Dedifferentiated amniotic fluid mesenchymal stem cell (primary cell): Measurements from ENCODE around the gene OGDHL.

Experiments
- DNase-seq: peaks from one replicate; pipeline ENCODE4 v3.0.0-alpha.2; 2016; ENCODE audit errors: extremely low spot score

The OGDHL gene

DNA sequence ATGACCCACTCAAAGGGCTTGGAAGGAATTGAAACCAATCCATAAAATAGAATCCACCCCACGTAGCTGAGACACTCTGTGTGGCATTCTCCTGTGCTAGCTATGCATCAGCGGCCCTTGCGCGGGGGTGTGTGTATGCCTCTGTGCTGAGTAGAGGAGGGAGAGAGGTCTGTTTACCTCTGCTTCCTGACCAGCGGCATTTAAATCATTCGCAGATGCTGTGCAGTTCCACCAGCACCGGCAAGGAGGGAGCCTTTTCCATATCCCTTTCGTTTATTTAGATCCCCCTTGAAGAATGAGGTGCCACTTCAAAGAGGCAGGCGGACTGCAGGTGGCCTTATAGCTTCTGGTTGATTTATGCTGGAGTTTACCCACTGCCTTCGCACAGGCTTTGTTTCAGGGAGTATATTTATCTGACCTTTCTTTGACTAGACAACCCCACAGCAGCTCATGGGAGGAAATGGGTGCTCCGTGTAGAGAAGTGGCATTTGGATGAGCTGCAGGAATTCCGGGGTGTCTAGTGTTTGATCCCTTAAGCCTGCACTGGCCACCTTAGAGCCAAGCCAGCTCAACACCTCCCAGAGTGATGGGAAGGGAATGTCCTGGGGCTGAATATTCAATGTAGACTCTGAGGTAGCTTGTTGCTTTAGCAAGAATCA, 71.3 kb downstream of the OGDHL start:
- DNase-seq, result no peak

DNA sequence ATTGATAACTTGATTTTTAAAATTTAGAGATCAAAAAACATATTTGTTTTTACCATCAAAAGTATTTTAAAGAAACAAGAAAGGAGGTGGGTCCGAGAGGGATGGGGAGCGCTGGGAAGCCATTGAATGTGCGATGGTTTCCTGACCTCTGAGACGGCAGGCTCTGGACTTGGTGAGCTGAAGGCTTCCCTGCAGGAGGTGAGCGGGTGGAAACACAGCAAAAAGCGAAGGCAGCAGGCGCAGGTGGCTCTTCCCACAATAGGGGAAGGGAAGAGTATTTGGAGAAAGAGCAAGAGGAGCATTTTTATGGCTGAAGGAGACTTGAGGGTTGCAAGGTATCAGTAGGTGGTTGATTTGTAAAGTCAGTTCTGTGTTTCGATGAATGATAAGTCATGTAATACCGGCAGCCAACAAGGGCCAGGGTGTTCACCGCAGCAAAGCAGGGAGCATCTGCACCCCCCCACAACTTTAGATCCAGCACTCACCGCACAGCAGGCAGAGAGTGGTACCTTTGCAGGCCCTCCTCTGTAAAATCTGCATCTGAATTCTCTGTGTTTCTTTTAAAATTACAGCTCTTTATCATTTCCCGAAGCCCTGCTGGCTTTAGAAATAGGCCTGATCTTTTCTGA, 72.1 kb downstream of the OGDHL start:
- no peak for DNase-seq

DNA sequence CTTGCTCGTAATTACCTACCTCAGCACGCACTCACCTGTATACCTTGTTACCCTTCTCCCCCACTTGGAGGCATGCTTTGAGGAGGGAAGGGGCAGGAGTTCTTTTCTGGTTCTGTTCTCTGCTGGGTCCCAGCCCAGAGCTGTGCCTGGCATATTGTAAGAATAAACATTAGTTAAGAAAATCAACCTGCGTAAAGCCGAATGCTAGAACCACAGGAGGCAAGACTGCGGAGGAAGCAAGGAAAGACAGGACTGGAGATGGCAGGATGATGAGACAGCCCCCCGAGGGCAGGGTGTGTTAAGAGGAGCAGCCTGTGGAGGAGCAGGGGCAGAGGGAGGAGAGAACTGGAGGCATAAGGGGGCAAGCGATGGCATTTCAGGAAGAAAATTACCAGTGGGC, 73.2 kb downstream of the OGDHL start:
- no peak for DNase-seq

DNA sequence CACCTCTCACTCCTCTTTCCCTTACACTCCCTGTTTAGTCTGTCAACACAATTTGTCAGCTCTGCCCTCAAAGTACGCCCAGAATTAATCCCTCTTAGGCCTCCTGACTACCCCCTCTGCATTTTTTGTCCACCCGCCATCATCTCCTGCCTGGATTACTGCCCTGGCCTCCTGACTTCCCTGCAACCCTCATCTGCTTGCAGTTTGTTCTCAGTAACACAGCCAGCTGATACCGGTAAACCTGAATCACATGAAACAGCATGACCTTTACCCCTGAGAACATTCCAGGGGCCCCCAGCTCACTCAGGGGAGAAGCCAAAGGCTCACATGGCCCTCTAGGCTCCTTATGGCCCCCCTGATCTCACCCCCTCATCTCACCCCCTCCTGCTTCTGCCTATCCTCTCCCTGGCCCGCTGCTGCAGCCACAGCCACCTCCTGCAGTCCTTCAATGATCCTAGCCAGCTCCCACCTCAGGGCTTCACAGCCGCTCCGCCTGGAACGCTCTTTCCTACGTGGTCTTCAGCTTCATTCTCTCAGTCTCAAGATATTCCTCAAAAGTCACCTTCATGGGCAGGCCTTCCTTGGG, 73.8 kb downstream of the OGDHL start:
- no peak for DNase-seq

DNA sequence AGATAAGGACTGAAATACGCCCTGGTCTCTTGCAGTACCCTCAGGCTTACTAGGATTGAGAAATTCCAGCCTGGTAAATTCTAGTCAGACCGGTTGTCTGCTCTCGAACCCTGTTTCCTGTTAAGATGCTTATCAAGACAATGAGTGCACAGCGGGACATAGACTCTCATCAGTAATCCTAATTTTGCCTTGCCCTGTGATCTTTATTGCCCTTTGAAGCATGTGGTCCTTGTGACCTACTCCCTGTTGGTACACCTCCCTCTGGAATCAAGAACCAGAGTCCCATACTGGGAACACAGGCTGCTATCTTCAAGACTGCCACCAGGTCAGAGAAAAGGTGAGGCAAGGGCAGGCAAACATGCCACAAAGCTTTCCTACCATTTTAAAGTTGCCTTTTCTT, 75.5 kb downstream of the OGDHL start:
- no peak for DNase-seq
